HEK293 (cell line): Measurements from ENCODE around the gene PCDHGC4.

Experiments used
- HOXD13 ChIP-seq: sonication (generic); formaldehyde crosslinking; IDR thresholded peaks from 2 replicates; pipeline ENCODE4 v1.8.0; 2022; ENCODE audit warnings: missing genetic modification reagents, borderline replicate concordance
- KLF16 ChIP-seq: fragments of 450-650 bp; formaldehyde crosslinking; IDR thresholded peaks from 2 replicates; pipeline ENCODE4 v1.5.1; 2017; ENCODE audit warnings: missing biosample characterization, missing genetic modification characterization
- OVOL3 ChIP-seq: fragments of 450-650 bp; formaldehyde crosslinking; IDR thresholded peaks from 2 replicates; pipeline ENCODE4 v1.5.1; 2016; ENCODE audit warnings: missing biosample characterization, missing genetic modification characterization
- SP7 ChIP-seq: fragments of 450-650 bp; formaldehyde crosslinking; IDR thresholded peaks from 2 replicates; pipeline ENCODE4 v1.5.1; 2016; ENCODE audit warnings: missing biosample characterization, missing genetic modification characterization
- ZBTB1 ChIP-seq: fragments of 450-650 bp; formaldehyde crosslinking; IDR thresholded peaks from 2 replicates; pipeline ENCODE4 v1.5.1; 2016; ENCODE audit warnings: missing biosample characterization, missing genetic modification characterization
- ZBTB8A ChIP-seq: fragments of 450-650 bp; formaldehyde crosslinking; IDR thresholded peaks from 2 replicates; pipeline ENCODE4 v1.5.1; 2016; ENCODE audit warnings: missing biosample characterization, missing genetic modification characterization
- ZFP3 ChIP-seq: fragments of 450-650 bp; formaldehyde crosslinking; IDR thresholded peaks from 2 replicates; pipeline ENCODE4 v1.5.1; 2016; ENCODE audit warnings: low read depth, missing biosample characterization, missing genetic modification characterization
- ZFP37 ChIP-seq: fragments of 450-650 bp; formaldehyde crosslinking; IDR thresholded peaks from 2 replicates; pipeline ENCODE4 v1.5.1; 2016; ENCODE audit warnings: missing biosample characterization, missing genetic modification characterization
- ZFP69B ChIP-seq: fragments of 450-650 bp; formaldehyde crosslinking; IDR thresholded peaks from 2 replicates; pipeline ENCODE4 v1.5.1; 2016; ENCODE audit warnings: missing biosample characterization, missing genetic modification characterization
- ZIC2 ChIP-seq: fragments of 450-650 bp; formaldehyde crosslinking; IDR thresholded peaks from 2 replicates; pipeline ENCODE4 v1.5.1; 2016; ENCODE audit warnings: missing biosample characterization, missing genetic modification characterization
- ZNF174 ChIP-seq: fragments of 450-650 bp; formaldehyde crosslinking; IDR thresholded peaks from 2 replicates; pipeline ENCODE4 v1.5.0; 2017; ENCODE audit warnings: missing biosample characterization, mild to moderate bottlenecking, missing genetic modification characterization
- ZNF223 ChIP-seq: fragments of 450-650 bp; formaldehyde crosslinking; IDR thresholded peaks from 2 replicates; pipeline ENCODE4 v1.5.1; 2016; ENCODE audit warnings: missing biosample characterization, missing genetic modification characterization
- ZNF274 ChIP-seq, 2 experiments: fragments of 200-500 bp in 1 of 2; fragments of 450-650 bp in 1 of 2; sonication (Bioruptor generic) in 1 of 2; formaldehyde crosslinking in 1 of 2; IDR thresholded peaks; 2 replicates each; pipeline versions ENCODE4 v1.5.1 to v1.6.1; 2014 to 2016; ENCODE audit warnings: borderline replicate concordance in 1 of 2, inconsistent platforms in 1 of 2, low read length in 1 of 2, missing biosample characterization in 1 of 2, missing genetic modification characterization in 1 of 2
- ZNF521 ChIP-seq: fragments of 450-650 bp; formaldehyde crosslinking; IDR thresholded peaks from 2 replicates; pipeline ENCODE4 v1.5.1; 2017; ENCODE audit warnings: missing biosample characterization, mild to moderate bottlenecking, missing genetic modification characterization
- ZNF596 ChIP-seq: fragments of 450-650 bp; IDR thresholded peaks from 2 replicates; pipeline ENCODE4 v1.5.0; 2018; ENCODE audit warnings: missing biosample characterization, mild to moderate bottlenecking, missing genetic modification characterization, moderate library complexity
- ZNF600 ChIP-seq: fragments of 450-650 bp; formaldehyde crosslinking; IDR thresholded peaks from 2 replicates; pipeline ENCODE4 v1.5.1; 2016; ENCODE audit warnings: missing biosample characterization, missing genetic modification characterization
- ZNF660 ChIP-seq: fragments of 450-650 bp; IDR thresholded peaks from 2 replicates; pipeline ENCODE4 v1.5.1; 2018; ENCODE audit warnings: missing biosample characterization, mild to moderate bottlenecking, missing genetic modification characterization
- ZXDB ChIP-seq: fragments of 450-650 bp; formaldehyde crosslinking; IDR thresholded peaks from 2 replicates; pipeline ENCODE4 v1.5.1; 2016; ENCODE audit warnings: missing biosample characterization, missing genetic modification characterization
- TF ChIP-seq, protein P1 (sequence below): fragments of 450-650 bp; formaldehyde crosslinking; IDR thresholded peaks from 2 replicates; pipeline ENCODE4 v1.5.1; 2016; ENCODE audit warnings: missing biosample characterization, missing genetic modification characterization, borderline replicate concordance
- TF ChIP-seq, protein P2 (sequence below): fragments of 450-650 bp; formaldehyde crosslinking; IDR thresholded peaks from 2 replicates; pipeline ENCODE4 v1.5.0; 2017; ENCODE audit warnings: missing biosample characterization, missing genetic modification characterization, borderline replicate concordance
- TF ChIP-seq, protein P3 (sequence below): fragments of 450-650 bp; formaldehyde crosslinking; IDR thresholded peaks from 2 replicates; pipeline ENCODE4 v1.5.1; 2016; ENCODE audit warnings: missing biosample characterization, missing genetic modification characterization
- TF ChIP-seq, protein P4 (sequence below): fragments of 450-650 bp; formaldehyde crosslinking; IDR thresholded peaks from 2 replicates; pipeline ENCODE4 v1.5.1; 2016; ENCODE audit warnings: missing biosample characterization, missing genetic modification characterization, low read depth
- TF ChIP-seq, protein P5 (sequence below): fragments of 450-650 bp; formaldehyde crosslinking; IDR thresholded peaks from 2 replicates; pipeline ENCODE4 v1.5.1; 2016; ENCODE audit warnings: missing biosample characterization, missing genetic modification characterization
- TF ChIP-seq, protein P6 (sequence below): fragments of 450-650 bp; formaldehyde crosslinking; IDR thresholded peaks from 2 replicates; pipeline ENCODE4 v1.5.1; 2016; ENCODE audit warnings: missing biosample characterization, missing genetic modification characterization, low read depth

PCDHGC4 gene

DNA sequence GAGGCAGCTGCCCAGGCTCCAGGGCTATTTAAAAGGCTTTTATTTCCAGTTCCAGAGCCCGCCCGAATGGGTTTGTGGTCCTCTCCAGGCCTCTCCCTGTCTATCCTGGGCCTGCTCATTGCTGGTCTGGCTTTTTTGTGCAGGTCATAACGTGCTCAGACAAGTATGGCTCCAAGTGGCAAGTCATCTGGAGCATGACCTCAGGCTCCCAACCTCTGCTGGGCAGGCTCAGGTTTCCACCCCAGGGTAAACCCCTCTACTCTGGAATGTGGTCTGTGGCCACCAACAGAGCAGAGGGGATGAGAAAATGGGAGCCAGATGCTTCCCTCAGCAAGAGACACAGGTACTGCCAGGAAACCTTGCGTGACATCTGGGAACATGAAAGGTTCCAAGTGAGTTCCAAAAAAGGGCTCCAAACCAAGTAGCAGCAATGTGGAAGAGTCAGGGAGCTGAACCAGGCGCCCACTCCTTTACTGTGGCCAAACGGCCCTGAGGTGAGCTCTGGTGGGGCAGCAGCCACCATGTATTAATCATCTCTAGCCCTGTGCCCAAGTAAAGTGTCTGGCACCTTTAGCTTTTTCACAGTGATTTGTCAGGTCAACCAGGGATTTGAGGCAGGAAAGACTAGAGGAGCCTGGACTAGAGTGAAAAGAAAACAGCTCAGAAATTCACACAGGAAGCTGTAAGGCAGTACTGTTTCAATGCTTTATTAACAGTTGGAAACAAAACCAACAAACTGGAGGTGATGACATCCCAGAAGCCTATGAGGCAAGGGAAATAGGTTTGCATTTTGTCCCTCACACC lies 29.7 kb downstream of the PCDHGC4 start (continued):
- TF ChIP-seq, protein P1, sequence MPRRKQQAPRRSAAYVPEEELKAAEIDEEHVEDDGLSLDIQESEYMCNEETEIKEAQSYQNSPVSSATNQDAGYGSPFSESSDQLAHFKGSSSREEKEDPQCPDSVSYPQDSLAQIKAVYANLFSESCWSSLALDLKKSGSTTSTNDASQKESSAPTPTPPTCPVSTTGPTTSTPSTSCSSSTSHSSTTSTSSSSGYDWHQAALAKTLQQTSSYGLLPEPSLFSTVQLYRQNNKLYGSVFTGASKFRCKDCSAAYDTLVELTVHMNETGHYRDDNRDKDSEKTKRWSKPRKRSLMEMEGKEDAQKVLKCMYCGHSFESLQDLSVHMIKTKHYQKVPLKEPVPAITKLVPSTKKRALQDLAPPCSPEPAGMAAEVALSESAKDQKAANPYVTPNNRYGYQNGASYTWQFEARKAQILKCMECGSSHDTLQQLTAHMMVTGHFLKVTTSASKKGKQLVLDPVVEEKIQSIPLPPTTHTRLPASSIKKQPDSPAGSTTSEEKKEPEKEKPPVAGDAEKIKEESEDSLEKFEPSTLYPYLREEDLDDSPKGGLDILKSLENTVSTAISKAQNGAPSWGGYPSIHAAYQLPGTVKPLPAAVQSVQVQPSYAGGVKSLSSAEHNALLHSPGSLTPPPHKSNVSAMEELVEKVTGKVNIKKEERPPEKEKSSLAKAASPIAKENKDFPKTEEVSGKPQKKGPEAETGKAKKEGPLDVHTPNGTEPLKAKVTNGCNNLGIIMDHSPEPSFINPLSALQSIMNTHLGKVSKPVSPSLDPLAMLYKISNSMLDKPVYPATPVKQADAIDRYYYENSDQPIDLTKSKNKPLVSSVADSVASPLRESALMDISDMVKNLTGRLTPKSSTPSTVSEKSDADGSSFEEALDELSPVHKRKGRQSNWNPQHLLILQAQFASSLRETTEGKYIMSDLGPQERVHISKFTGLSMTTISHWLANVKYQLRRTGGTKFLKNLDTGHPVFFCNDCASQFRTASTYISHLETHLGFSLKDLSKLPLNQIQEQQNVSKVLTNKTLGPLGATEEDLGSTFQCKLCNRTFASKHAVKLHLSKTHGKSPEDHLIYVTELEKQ (tag by site-specific recombination) = no peak
- TF ChIP-seq SP7 (tag by site-specific recombination) = peak; percentile 53; the same call in 1 of the 2 replicates
- no peak for TF ChIP-seq ZNF660
- TF ChIP-seq KLF16 (tag by site-specific recombination) = no peak
- no peak for TF ChIP-seq OVOL3 (tag by site-specific recombination)
- no peak for TF ChIP-seq ZXDB (tag by site-specific recombination)
- no peak for TF ChIP-seq ZFP3 (tag by site-specific recombination)
- TF ChIP-seq, protein P2, sequence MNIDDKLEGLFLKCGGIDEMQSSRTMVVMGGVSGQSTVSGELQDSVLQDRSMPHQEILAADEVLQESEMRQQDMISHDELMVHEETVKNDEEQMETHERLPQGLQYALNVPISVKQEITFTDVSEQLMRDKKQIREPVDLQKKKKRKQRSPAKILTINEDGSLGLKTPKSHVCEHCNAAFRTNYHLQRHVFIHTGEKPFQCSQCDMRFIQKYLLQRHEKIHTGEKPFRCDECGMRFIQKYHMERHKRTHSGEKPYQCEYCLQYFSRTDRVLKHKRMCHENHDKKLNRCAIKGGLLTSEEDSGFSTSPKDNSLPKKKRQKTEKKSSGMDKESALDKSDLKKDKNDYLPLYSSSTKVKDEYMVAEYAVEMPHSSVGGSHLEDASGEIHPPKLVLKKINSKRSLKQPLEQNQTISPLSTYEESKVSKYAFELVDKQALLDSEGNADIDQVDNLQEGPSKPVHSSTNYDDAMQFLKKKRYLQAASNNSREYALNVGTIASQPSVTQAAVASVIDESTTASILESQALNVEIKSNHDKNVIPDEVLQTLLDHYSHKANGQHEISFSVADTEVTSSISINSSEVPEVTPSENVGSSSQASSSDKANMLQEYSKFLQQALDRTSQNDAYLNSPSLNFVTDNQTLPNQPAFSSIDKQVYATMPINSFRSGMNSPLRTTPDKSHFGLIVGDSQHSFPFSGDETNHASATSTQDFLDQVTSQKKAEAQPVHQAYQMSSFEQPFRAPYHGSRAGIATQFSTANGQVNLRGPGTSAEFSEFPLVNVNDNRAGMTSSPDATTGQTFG (tag by site-specific recombination) = no peak
- TF ChIP-seq, protein P3, sequence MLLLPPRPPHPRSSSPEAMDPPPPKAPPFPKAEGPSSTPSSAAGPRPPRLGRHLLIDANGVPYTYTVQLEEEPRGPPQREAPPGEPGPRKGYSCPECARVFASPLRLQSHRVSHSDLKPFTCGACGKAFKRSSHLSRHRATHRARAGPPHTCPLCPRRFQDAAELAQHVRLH (tag by site-specific recombination) = no peak
- TF ChIP-seq, protein P4, sequence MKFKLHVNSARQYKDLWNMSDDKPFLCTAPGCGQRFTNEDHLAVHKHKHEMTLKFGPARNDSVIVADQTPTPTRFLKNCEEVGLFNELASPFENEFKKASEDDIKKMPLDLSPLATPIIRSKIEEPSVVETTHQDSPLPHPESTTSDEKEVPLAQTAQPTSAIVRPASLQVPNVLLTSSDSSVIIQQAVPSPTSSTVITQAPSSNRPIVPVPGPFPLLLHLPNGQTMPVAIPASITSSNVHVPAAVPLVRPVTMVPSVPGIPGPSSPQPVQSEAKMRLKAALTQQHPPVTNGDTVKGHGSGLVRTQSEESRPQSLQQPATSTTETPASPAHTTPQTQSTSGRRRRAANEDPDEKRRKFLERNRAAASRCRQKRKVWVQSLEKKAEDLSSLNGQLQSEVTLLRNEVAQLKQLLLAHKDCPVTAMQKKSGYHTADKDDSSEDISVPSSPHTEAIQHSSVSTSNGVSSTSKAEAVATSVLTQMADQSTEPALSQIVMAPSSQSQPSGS = no peak
- no peak for TF ChIP-seq ZNF521 (tag by site-specific recombination)
- TF ChIP-seq ZBTB1 = no peak
- no peak for TF ChIP-seq ZNF174 (tag by site-specific recombination)
- TF ChIP-seq ZBTB8A (tag by site-specific recombination) = no peak
- TF ChIP-seq ZNF223 (tag by site-specific recombination) = no peak
- TF ChIP-seq, protein P5, sequence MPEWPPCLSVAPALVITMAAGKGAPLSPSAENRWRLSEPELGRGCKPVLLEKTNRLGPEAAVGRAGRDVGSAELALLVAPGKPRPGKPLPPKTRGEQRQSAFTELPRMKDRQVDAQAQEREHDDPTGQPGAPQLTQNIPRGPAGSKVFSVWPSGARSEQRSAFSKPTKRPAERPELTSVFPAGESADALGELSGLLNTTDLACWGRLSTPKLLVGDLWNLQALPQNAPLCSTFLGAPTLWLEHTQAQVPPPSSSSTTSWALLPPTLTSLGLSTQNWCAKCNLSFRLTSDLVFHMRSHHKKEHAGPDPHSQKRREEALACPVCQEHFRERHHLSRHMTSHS (tag by site-specific recombination) = no peak
- TF ChIP-seq HOXD13 (CRISPR knock-in tag) = no peak
- no peak for TF ChIP-seq ZNF274 (IDR thresholded peaks at IDR 0.05; ENCODE audit: low read length)
- no peak for TF ChIP-seq ZNF274 (tag by site-specific recombination; IDR thresholded peaks at IDR 0.05; ENCODE audit: borderline replicate concordance)
- TF ChIP-seq ZIC2 = peak; percentile 78
- no peak for TF ChIP-seq ZNF596 (tag by site-specific recombination)
- no peak for TF ChIP-seq ZFP37
- TF ChIP-seq ZNF600 (tag by site-specific recombination) = peak; percentile 96
- TF ChIP-seq, protein P6, sequence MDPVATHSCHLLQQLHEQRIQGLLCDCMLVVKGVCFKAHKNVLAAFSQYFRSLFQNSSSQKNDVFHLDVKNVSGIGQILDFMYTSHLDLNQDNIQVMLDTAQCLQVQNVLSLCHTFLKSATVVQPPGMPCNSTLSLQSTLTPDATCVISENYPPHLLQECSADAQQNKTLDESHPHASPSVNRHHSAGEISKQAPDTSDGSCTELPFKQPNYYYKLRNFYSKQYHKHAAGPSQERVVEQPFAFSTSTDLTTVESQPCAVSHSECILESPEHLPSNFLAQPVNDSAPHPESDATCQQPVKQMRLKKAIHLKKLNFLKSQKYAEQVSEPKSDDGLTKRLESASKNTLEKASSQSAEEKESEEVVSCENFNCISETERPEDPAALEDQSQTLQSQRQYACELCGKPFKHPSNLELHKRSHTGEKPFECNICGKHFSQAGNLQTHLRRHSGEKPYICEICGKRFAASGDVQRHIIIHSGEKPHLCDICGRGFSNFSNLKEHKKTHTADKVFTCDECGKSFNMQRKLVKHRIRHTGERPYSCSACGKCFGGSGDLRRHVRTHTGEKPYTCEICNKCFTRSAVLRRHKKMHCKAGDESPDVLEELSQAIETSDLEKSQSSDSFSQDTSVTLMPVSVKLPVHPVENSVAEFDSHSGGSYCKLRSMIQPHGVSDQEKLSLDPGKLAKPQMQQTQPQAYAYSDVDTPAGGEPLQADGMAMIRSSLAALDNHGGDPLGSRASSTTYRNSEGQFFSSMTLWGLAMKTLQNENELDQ (tag by site-specific recombination) = no peak
- no peak for TF ChIP-seq ZFP69B (tag by site-specific recombination)
